ENCODE results near the gene MROH2A.

Gene MROH2A

DNA sequence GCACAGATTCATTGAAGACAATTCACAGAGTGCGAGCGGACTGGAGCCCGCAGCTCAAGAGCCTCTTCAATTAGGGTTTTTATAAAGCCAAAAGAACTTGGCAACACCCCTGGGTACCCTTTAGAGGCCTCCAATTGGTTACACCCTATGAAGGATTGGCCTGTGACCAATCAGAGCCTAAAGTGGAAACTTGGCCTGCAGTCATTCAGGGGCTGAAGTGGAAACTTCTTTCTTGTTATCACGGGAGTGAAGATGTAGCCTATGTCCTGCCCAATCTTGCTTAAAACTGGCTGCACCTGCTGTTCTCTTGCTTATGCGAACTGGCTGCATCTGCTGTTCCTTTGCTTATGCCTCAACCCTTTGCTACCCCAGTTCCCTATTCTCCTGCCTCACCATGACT, 78.1 kb downstream of the MROH2A start:
- Histone ChIP-seq H3K4me1 (peaks cover 7% of the 10 kb centered on the region), H2AFZ (peak overlapping the region; percentile 62), H3K27ac (no peak overlapping the region), H3K79me2 (no peaks in the 10 kb centered on the region), H3K4me3 (ENCODE audit: low read depth, low read length) (no peak overlapping the region), H3K9ac (no peak overlapping the region), H3K36me3 (ENCODE audit: control insufficient read depth, insufficient read depth, low read length) (no peaks in the 10 kb centered on the region), H3K9me3 (ENCODE audit: control insufficient read depth, low read length) (no peaks in the 10 kb centered on the region), H3K4me2 (ENCODE audit: low read length) (no peak overlapping the region), H3K27me3 (ENCODE audit: control insufficient read depth, insufficient read depth, low read length) (no peaks in the 10 kb centered on the region)
- TF ChIP-seq, protein P1, sequence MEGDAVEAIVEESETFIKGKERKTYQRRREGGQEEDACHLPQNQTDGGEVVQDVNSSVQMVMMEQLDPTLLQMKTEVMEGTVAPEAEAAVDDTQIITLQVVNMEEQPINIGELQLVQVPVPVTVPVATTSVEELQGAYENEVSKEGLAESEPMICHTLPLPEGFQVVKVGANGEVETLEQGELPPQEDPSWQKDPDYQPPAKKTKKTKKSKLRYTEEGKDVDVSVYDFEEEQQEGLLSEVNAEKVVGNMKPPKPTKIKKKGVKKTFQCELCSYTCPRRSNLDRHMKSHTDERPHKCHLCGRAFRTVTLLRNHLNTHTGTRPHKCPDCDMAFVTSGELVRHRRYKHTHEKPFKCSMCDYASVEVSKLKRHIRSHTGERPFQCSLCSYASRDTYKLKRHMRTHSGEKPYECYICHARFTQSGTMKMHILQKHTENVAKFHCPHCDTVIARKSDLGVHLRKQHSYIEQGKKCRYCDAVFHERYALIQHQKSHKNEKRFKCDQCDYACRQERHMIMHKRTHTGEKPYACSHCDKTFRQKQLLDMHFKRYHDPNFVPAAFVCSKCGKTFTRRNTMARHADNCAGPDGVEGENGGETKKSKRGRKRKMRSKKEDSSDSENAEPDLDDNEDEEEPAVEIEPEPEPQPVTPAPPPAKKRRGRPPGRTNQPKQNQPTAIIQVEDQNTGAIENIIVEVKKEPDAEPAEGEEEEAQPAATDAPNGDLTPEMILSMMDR (IDR thresholded peaks at IDR 0.05): no peak

GRCh38 chr2:233857511-233858141, 79.5 kb downstream of the MROH2A start:
- TF ChIP-seq, protein P1 (IDR thresholded peaks at IDR 0.05): peak; percentile 67
- H3K9ac ChIP-seq: no peak overlapping the region
- H3K27me3 ChIP-seq (ENCODE audit: control insufficient read depth, insufficient read depth, low read length): no peaks in the 10 kb centered on the region
- no peaks in the 10 kb centered on the region for H3K36me3 ChIP-seq (ENCODE audit: control insufficient read depth, insufficient read depth, low read length)
- no peak overlapping the region for H3K27ac ChIP-seq
- H2AFZ ChIP-seq: peak overlapping the region; percentile 41
- H3K4me1 ChIP-seq: peaks cover 7% of the 10 kb centered on the region
- no peaks in the 10 kb centered on the region for H3K9me3 ChIP-seq (ENCODE audit: control insufficient read depth, low read length)
- H3K79me2 ChIP-seq: no peaks in the 10 kb centered on the region
- H3K4me2 ChIP-seq (ENCODE audit: low read length): no peak overlapping the region
- no peak overlapping the region for H3K4me3 ChIP-seq (ENCODE audit: low read depth, low read length)

GRCh38 chr2:233858331-233858730, 80.2 kb downstream of the MROH2A start:
- no peak overlapping the region for H3K27ac ChIP-seq
- H3K79me2 ChIP-seq: no peaks in the 10 kb centered on the region
- no peaks in the 10 kb centered on the region for H3K27me3 ChIP-seq (ENCODE audit: control insufficient read depth, insufficient read depth, low read length)
- no peak overlapping the region for H3K9ac ChIP-seq
- no peaks in the 10 kb centered on the region for H3K9me3 ChIP-seq (ENCODE audit: control insufficient read depth, low read length)
- no peak overlapping the region for H3K4me2 ChIP-seq (ENCODE audit: low read length)
- H2AFZ ChIP-seq: no peak overlapping the region
- no peaks in the 10 kb centered on the region for H3K36me3 ChIP-seq (ENCODE audit: control insufficient read depth, insufficient read depth, low read length)
- TF ChIP-seq, protein P1 (IDR thresholded peaks at IDR 0.05): no peak
- no peak overlapping the region for H3K4me3 ChIP-seq (ENCODE audit: low read depth, low read length)
- peaks cover 7% of the 10 kb centered on the region for H3K4me1 ChIP-seq

DNA sequence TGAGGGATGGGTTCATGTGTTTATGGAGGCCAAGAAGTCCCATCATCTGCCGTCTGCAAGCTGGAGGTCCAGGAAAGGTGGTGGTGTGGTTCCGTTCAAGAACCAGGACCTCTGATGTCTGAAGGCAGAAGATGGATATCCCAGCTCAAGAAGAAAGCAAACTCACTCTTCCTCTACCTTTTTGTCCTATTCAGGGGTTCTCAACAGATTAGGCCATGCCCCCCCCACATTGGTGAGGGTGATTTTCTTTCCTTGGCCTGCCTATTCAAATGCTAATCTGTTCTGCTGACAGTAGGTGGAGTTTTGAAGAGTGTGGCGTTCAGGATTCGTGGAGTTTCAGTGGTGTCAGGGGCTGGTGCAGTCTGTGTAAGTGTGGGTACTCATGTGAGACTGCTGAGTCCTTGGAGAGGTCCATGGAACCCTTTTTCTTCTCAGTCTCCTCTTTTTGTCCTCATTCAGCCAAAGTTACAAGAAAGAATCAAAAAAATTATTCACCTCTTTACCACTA, 84.2 kb downstream of the MROH2A start:
- H3K27ac ChIP-seq: no peak overlapping the region
- H2AFZ ChIP-seq: no peak overlapping the region
- H3K9me3 ChIP-seq (ENCODE audit: control insufficient read depth, low read length): no peaks in the 10 kb centered on the region
- TF ChIP-seq, protein P1 (IDR thresholded peaks at IDR 0.05): no peak
- H3K9ac ChIP-seq: no peak overlapping the region
- H3K27me3 ChIP-seq (ENCODE audit: control insufficient read depth, insufficient read depth, low read length): no peaks in the 10 kb centered on the region
- H3K4me1 ChIP-seq: no peaks in the 10 kb centered on the region
- no peak overlapping the region for H3K4me2 ChIP-seq (ENCODE audit: low read length)
- no peaks in the 10 kb centered on the region for H3K79me2 ChIP-seq
- no peak overlapping the region for H3K4me3 ChIP-seq (ENCODE audit: low read depth, low read length)
- H3K36me3 ChIP-seq (ENCODE audit: control insufficient read depth, insufficient read depth, low read length): no peaks in the 10 kb centered on the region

- Histone ChIP-seq H3K9ac (no peak overlapping the region), H2AFZ (no peak overlapping the region), H3K4me1 (no peaks in the 10 kb centered on the region), H3K9me3 (ENCODE audit: control insufficient read depth, low read length) (no peaks in the 10 kb centered on the region), H3K4me3 (ENCODE audit: low read depth, low read length) (no peak overlapping the region), H3K79me2 (no peaks in the 10 kb centered on the region), H3K27ac (no peak overlapping the region), H3K27me3 (ENCODE audit: control insufficient read depth, insufficient read depth, low read length) (no peaks in the 10 kb centered on the region), H3K4me2 (ENCODE audit: low read length) (no peak overlapping the region), H3K36me3 (ENCODE audit: control insufficient read depth, insufficient read depth, low read length) (no peaks in the 10 kb centered on the region)
- TF ChIP-seq, protein P1 (IDR thresholded peaks at IDR 0.05): no peak
Measured at GRCh38 chr2:233865838-233866237, 87.7 kb downstream of the MROH2A start.
